ENCODE measurements around the gene NAB1.
A peak's percentile ranks its signal among the peaks of the same experiment; 100 is the strongest.

Gene NAB1
- long read RNA-seq, partial matches to known transcripts: 1 of 2 reads
- long read RNA-seq, other reads (novel, unspliced or antisense): 1 of 2 reads

- peak within 1 kb of the TSS; percentile 86 for H3K27ac ChIP-seq (replicated peaks)
- H3K27me3 ChIP-seq (ENCODE audit: insufficient read depth, poor library complexity, severe bottlenecking): no peaks in the 10 kb centered on the region
- TF ChIP-seq POLR2AphosphoS5 (IDR thresholded peaks at IDR 0.05; ENCODE audit: low read depth) (peak; percentile 43; the same call in 1 of the 2 replicates), GABPA (IDR thresholded peaks at IDR 0.05; ENCODE audit: low read depth) (no peak)
- DNase-seq (ENCODE audit: low read depth in 1 of 2, low spot score in 1 of 2): peak in 1 of 2 experiments; percentile 32
- peak within 1 kb of the TSS; percentile 76 for H3K4me3 ChIP-seq (replicated peaks; ENCODE audit: insufficient read depth, low read length)
Measured at GRCh38 chr2:190649035-190649797, at the start of gene NAB1. TSS of gene NAB1 (plus strand) at chr2:190649083. CDS start at chr2:190659177, 10,094 bp downstream.

GRCh38 chr2:190599546-190600220 is 49.2 kb upstream of the NAB1 start:
- no peaks in the 10 kb centered on the region for H3K27me3 ChIP-seq (ENCODE audit: insufficient read depth, poor library complexity, severe bottlenecking)
- DNase-seq (ENCODE audit: low read depth in 1 of 2, low spot score in 1 of 2): no peak
- H3K4me3 ChIP-seq (replicated peaks; ENCODE audit: insufficient read depth, low read length): no peak overlapping the region
- TF ChIP-seq REST (IDR thresholded peaks at IDR 0.05; ENCODE audit: insufficient replicate concordance, low read depth) (no peak), SPI1 (IDR thresholded peaks at IDR 0.05; ENCODE audit: borderline replicate concordance, low read depth) (no peak), GABPA (IDR thresholded peaks at IDR 0.05; ENCODE audit: low read depth) (no peak), CTCF (IDR thresholded peaks at IDR 0.05; ENCODE audit: insufficient read depth, low read length) (no peak), POLR2AphosphoS5 (IDR thresholded peaks at IDR 0.05; ENCODE audit: low read depth) (no peak)
- H3K27ac ChIP-seq (replicated peaks): no peak overlapping the region

GRCh38 chr2:190600293-190601103 is 48.4 kb upstream of the NAB1 start:
- TF ChIP-seq REST (IDR thresholded peaks at IDR 0.05; ENCODE audit: insufficient replicate concordance, low read depth) (no peak), POLR2AphosphoS5 (IDR thresholded peaks at IDR 0.05; ENCODE audit: low read depth) (no peak), SPI1 (IDR thresholded peaks at IDR 0.05; ENCODE audit: borderline replicate concordance, low read depth) (no peak), CTCF (IDR thresholded peaks at IDR 0.05; ENCODE audit: insufficient read depth, low read length) (no peak), GABPA (IDR thresholded peaks at IDR 0.05; ENCODE audit: low read depth) (no peak)
- no peak overlapping the region for H3K27ac ChIP-seq (replicated peaks)
- H3K27me3 ChIP-seq (ENCODE audit: insufficient read depth, poor library complexity, severe bottlenecking): no peaks in the 10 kb centered on the region
- no peak overlapping the region for H3K4me3 ChIP-seq (replicated peaks; ENCODE audit: insufficient read depth, low read length)
- DNase-seq (ENCODE audit: low read depth in 1 of 2, low spot score in 1 of 2): no peak

All from HL-60 (cell line).